GM19395 (cell line): ENCODE data around the gene DHRS9.

Source experiments
- ATAC-seq: cut with Tn5 transposase; IDR thresholded peaks from one replicate; pipeline ENCODE4 v1.9.1; 2021; ENCODE audit warnings: mild to moderate bottlenecking, moderate library complexity; ENCODE audit not compliant: unreplicated experiment

The DHRS9 gene

DNA sequence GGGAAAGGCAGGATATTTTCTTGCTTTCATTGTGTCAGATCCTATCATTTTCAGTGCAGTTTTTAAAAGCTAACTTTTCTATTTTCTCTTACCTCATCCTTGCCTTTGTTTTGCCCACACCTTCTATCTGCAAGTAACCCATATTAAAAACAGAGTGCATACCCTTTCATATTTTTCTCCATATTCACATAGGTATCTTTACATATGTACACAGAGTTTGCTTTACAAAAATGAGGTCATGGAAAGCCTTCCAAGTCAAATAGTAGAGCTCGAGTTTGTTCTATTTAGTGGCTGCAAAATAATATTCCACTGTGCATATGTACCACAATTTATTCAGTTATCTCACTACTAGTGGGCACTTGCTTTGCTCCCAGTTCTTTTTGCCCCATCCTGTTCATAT lies 3.9 kb upstream of the DHRS9 start:
- ATAC-seq = no peak

DNA sequence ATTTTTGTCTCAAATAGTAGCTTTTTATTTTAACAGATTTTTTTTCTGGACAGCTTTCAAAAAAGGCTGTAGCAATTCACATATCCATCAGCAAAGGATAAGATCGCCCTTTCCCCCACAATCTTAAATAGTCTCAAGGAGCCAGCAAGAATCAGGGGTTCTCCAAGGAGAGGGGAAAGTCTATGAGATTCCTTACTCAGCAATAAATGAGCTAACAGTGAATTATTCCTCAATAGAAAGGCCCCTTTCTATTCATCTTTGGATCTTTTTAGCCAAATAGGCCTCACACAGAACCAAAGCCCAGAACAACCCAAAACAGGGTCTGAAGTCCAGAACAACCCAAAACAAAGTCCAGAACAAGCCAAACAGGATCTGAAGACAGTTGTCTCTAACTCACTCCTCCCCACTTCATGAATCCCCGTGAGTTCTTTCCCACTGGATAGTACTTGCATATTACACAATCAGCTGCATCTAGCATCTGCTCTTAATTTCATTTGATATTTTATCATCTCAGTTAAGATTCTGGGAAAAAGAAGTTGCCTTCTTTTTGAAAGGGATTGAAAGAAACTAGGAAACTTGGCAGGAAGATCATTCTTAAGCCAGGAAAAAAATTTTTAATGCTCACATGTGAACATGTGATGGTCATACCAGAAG lies 3.4 kb upstream of the DHRS9 start:
- no peak for ATAC-seq

- ATAC-seq = no peak
These were observed 2.5 kb upstream of the DHRS9 start for GRCh38 chr2:169066897-169067296.

DNA sequence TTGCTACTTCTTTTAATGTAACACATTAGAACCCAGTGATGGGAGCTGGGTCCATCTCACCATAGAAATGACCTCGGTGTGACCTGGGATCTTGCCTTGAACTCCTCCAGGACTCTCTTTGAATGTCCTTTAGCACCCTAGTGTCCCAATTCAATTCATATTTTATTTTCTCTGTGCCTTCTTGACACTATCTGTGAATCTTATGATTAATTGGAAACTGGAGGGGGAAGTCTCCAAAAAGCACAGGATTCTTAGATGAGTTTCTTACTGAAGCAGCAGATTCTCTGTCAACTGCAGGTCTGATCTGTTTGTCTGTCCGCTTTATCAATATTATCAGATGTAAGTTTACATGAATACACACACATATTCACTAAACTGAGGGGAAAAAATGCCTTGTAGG lies 470 bp downstream of the DHRS9 start:
- no peak for ATAC-seq

DNA sequence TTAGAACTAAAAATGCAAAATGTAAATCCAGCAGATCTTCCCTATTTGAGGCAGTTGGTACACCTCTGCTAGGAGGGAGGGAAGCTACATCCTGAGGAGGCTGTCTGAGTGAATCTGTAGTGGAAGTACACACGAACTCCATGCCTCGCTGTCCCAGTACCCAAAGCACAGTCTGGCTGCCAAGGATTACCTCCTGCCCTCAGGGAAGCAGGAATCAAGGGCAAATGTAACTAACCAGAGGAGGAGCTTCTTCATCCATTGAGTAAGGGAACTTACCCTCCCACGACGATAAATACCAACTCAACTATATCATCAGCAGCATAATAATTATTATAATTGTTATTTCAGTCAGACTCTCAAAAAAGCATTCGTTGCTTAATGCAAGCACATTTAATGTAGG lies 2.1 kb downstream of the DHRS9 start:
- no peak for ATAC-seq

- ATAC-seq = peak; percentile 75
These were observed 3.0 kb downstream of the DHRS9 start for GRCh38 chr2:169072163-169072925.

DNA sequence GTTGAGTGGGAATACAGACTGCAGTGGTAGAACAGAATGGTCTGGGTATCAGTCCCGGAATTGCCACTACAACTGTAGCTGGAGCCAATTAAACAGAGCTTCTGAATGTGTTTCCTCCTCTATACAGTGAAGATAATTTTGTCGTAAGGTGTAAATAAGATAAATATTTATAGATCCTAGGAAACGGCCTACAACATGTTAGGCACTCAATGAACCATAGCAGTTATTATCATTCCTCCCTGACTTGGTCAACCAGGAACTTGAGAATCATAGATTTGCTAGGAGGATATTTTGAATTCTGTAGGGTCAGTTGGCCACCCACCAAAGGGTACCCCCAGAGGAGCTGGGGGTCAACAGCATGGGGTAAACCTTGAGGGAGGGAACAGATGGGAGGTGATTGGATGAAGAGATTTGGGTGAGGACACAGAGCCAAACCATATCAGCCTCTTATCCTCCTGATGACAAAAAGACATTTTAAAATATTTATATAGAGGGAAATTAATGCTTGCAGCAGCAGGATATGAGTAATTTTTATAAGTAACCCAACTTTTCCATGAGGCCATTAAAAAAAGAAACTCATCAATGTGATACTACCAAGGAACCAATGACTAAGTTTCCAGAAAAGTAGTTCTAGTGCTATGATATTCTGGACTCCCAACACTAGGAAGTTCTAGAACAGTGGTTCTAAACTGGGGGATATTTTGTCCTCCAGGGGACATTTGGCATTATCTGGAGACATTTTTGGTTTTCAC lies 4.0 kb downstream of the DHRS9 start:
- ATAC-seq = no peak

- peak; percentile 41 for ATAC-seq
These were observed 4.8 kb downstream of the DHRS9 start for GRCh38 chr2:169073963-169074751.

- no peak for ATAC-seq
These were observed 8.4 kb downstream of the DHRS9 start for GRCh38 chr2:169077674-169078240.

- ATAC-seq = no peak
These were observed 11.1 kb downstream of the DHRS9 start for GRCh38 chr2:169080250-169081069.

DNA sequence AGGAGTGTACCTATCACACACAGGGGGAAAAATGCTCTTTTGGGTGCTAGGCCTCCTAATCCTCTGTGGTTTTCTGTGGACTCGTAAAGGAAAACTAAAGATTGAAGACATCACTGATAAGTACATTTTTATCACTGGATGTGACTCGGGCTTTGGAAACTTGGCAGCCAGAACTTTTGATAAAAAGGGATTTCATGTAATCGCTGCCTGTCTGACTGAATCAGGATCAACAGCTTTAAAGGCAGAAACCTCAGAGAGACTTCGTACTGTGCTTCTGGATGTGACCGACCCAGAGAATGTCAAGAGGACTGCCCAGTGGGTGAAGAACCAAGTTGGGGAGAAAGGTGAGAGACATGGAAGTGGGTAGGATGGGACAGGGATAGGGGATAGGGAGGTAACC lies 12.2 kb downstream of the DHRS9 start:
- ATAC-seq = no peak

- ATAC-seq = peak; percentile 79
These were observed 13.6 kb downstream of the DHRS9 start for GRCh38 chr2:169082995-169083394.

- no peak for ATAC-seq
These were observed 17.6 kb downstream of the DHRS9 start for GRCh38 chr2:169086893-169087467.

- no peak for ATAC-seq
These were observed 18.5 kb downstream of the DHRS9 start for GRCh38 chr2:169087757-169088379.

- no peak for ATAC-seq
These were observed 19.8 kb downstream of the DHRS9 start for GRCh38 chr2:169089182-169089581.

DNA sequence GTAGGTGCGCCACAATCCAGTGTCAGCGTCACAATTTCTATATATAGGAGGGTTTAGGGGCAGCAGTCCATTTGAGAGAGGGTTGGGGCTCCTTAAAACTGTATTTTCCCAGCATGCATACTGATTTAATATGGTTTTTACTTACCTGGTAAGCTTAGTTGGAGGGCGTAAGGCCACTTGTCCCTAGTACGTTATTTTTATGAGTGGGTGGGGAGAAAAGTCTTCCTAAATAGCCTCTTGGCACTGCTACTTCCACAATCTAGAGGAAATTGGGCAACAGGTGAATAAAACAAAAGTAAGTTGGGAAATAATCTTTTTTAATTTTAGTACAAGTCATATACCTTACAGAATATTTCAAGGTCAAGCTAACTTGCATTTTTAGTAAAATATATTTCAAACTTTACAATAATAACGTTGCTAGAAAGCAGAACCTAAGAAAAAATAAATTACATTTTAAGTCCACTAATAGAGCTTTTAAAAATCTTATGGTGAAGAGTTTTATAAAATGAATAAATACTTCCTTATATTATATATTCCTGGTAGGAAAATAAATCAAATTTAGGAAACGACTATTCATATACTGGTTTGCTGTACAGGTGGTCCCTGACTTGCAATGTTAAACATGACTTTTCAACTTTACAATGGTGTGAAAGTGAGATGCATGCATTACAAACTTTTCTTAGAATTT lies 20.9 kb downstream of the DHRS9 start:
- ATAC-seq = no peak

DNA sequence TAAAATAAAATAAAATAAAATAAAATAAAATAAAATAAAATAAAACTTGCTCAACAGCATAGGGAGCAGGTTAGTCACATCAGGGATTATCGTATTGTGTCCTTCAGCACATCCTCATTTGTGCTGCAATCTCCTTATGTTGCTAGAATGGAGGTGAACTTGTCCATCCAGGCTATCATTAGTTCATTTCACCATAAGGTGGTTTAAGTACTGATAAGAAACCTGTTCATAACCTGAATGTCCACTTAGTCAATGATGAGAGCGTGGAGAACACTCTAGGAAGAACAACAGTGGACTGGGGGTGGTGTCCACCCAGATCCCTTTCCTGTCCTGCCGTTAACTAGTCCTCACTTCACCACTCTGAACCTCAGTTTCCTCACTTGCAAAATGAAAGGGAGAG lies 21.9 kb downstream of the DHRS9 start:
- ATAC-seq = no peak

GRCh38 chr2:169091761-169092519 lies 22.6 kb downstream of the DHRS9 start:
- ATAC-seq = no peak
